Subcutaneous adipose tissue (tissue), 4 donors: ENCODE data around the gene GIMAP7. TPM values are rescaled to one million over a fixed set of nuclear protein-coding genes. Genes with fewer than 3 reads are reported as not detected.

Source experiments
- CTCF ChIP-seq: fragments of 450-650 bp; IDR thresholded peaks from one replicate; pipeline ENCODE4 v1.5.1; 2016; ENCODE audit warnings: low read depth, mild to moderate bottlenecking, control low read depth, antibody characterized with exemption, moderate library complexity
- total RNA-seq, 4 donors: library from RNA; depleted of rRNA; stranded (reverse); fragments of >200 nt; gene quantifications; one replicate each; pipeline ENCODE4 v1.1.0, GENCODE V29; 2016

Gene GIMAP7
- 10 to 100 TPM; 13.6 to 39.4 (median 23.4) TPM for total RNA-seq

- no peak for TF ChIP-seq CTCF
Measured at GRCh38 chr7:150514748-150515222, at the start of gene GIMAP7. Gene GIMAP7, plus strand, starts transcription at chr7:150514872. Its CDS starts 5,103 bp downstream, at chr7:150519975.

GRCh38 chr7:150464962-150465361 is 49.7 kb upstream of the GIMAP7 start:
- no peak for TF ChIP-seq CTCF

- TF ChIP-seq CTCF = no peak
Measured at GRCh38 chr7:150465414-150465813, 49.3 kb upstream of the GIMAP7 start.

GRCh38 chr7:150466477-150466876 is 48.2 kb upstream of the GIMAP7 start:
- TF ChIP-seq CTCF = no peak

GRCh38 chr7:150468241-150468640 is 46.4 kb upstream of the GIMAP7 start:
- no peak for TF ChIP-seq CTCF

GRCh38 chr7:150471886-150472285 is 42.8 kb upstream of the GIMAP7 start:
- TF ChIP-seq CTCF = no peak

GRCh38 chr7:150473902-150474301 is 40.8 kb upstream of the GIMAP7 start:
- TF ChIP-seq CTCF = no peak
